ENCODE data around the gene SLC9A9. TPM values are rescaled to one million over a fixed set of nuclear protein-coding genes. Genes with fewer than 3 reads are reported as not detected.

Gene SLC9A9
- total and polyA plus RNA-seq, 10 of the 15 experiments (the other 5 are each of a cell fraction or from before 2014, with no cell fraction given), result 3.5 to 14.2 (median 9.3) TPM

DNA sequence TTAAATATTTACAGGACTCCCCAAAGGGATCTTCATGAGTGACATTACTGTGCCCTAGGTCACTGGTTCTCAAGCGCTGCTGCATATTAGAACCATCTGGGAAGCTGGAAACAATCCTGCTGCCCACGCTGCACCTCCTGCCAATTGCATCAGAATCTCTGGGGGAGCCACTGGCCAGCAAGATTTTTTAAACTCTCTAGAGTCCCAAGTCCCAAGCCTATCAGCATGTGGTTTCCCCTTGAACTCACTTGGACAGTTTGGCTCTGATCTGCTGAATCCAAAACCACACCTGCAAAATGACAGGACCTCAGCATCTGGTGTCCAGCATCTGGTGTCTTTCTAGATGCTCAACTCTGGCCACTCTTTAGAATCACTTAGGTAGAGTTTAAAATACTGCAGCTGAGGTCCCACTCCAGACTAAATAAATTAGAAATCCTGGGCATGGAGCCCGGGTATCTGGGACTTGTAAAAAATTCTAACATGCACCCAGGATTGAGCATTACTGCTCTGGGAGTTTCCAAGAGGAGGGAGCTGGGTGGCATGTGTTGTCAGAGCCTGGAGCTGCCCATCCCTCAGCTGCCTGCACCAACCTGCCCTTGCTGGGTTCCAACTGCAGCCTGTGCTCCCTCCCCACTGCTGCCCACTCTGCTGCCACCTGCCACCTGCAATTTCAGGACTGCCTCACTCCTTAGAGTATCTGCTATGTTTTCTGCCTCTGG, 311.3 kb downstream of the SLC9A9 start:
- Histone ChIP-seq H3K27ac (ENCODE audit: control insufficient read depth, insufficient read depth) (peak overlapping the region; percentile 45), H3K4me1 (ENCODE audit: control insufficient read depth, insufficient read depth, low read length) (peaks cover 29% of the 10 kb centered on the region), H3K4me3 (peak overlapping the region; percentile 41; the same call in 1 of the 2 replicates), H3K79me2 (ENCODE audit: control insufficient read depth, insufficient read depth, low read length) (no peaks in the 10 kb centered on the region), H3K27me3 (replicated peaks in 1 of 2; ENCODE audit: control insufficient read depth in 2 of 2, insufficient read depth in 2 of 2, low read length in 1 of 2) (no peaks in the 10 kb centered on the region), H4K20me1 (ENCODE audit: control insufficient read depth, insufficient read depth) (no peaks in the 10 kb centered on the region), H3K36me3 (ENCODE audit: control insufficient read depth in 2 of 2, insufficient read depth in 2 of 2, low read length in 1 of 2) (no peaks in the 10 kb centered on the region), H3K9ac (ENCODE audit: control insufficient read depth, insufficient read depth, low read length) (no peak overlapping the region), H3K9me3 (replicated peaks; ENCODE audit: control insufficient read depth, insufficient read depth, low read length) (no peaks in the 10 kb centered on the region), H2AFZ (ENCODE audit: control insufficient read depth, low read depth, low read length) (no peak overlapping the region), H3K4me2 (ENCODE audit: control insufficient read depth, insufficient read depth) (peak overlapping the region; percentile 73)
- BruUV-seq (replicated peaks), result no TSS peak
- ChIA-PET CTCF (no interaction called here), RAD21 (ENCODE audit: unreplicated experiment) (no interaction called here), POLR2A (no interaction called here), SMC1A (ENCODE audit: uncharacterized antibody, unreplicated experiment) (interaction anchor here (0.6 to 1.1 kb wide), 4 partner anchors 12 to 133 kb away, joined by 3 read pairs; no protein-coding TSS in a partner anchor)
- no peak for FAIRE-seq
- ATAC-seq, result peak; percentile 22
- intact Hi-C loops (cut with micrococcal nuclease; ENCODE audit: unreplicated experiment), result loop anchor here (5.0 to 10.0 kb wide), 3 partner anchors 110 to 412 kb away; no protein-coding TSS in a partner anchor
- WGBS (ENCODE audit: insufficient coverage, insufficient replicate concordance, low lambda C conversion rate, missing lambda C conversion rate), result 72% methylated on average over 3 of the region's 3 CpGs
- TF ChIP-seq CREB1 (IDR thresholded peaks at IDR 0.05; ENCODE audit: low read depth) (no peak), RCOR1 (conservative IDR thresholded peaks at IDR 0.05; ENCODE audit: low read depth, low read length) (no peak), NR2C2 (IDR thresholded peaks at IDR 0.05; ENCODE audit: borderline replicate concordance, control insufficient read depth, insufficient read length, low read depth) (no peak), EED (IDR thresholded peaks at IDR 0.05; ENCODE audit: low read depth) (0 out of 2 replicates have a peak, but pooled peaks have one; percentile 20), GABPA (IDR thresholded peaks at IDR 0.05; ENCODE audit: low read depth) (no peak), CEBPB (IDR thresholded peaks at IDR 0.05; ENCODE audit: borderline replicate concordance in 1 of 2, low read depth in 2 of 2, low read length in 2 of 2) (no peak), NFIC (IDR thresholded peaks at IDR 0.05; ENCODE audit: low read depth, low read length) (no peak), TBL1XR1 (IDR thresholded peaks at IDR 0.05; ENCODE audit: low read depth, low read length) (no peak), RUNX3 (IDR thresholded peaks at IDR 0.05; ENCODE audit: low read length) (peak; percentile 33; the same call in 1 of the 2 replicates), CBX5 (IDR thresholded peaks at IDR 0.05; ENCODE audit: low read depth) (0 out of 2 replicates have a peak, but pooled peaks have one; percentile 37)
- TF ChIP-seq, protein P1, sequence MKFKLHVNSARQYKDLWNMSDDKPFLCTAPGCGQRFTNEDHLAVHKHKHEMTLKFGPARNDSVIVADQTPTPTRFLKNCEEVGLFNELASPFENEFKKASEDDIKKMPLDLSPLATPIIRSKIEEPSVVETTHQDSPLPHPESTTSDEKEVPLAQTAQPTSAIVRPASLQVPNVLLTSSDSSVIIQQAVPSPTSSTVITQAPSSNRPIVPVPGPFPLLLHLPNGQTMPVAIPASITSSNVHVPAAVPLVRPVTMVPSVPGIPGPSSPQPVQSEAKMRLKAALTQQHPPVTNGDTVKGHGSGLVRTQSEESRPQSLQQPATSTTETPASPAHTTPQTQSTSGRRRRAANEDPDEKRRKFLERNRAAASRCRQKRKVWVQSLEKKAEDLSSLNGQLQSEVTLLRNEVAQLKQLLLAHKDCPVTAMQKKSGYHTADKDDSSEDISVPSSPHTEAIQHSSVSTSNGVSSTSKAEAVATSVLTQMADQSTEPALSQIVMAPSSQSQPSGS (IDR thresholded peaks at IDR 0.05; ENCODE audit: low read length), result no peak
- in situ Hi-C loops (cut with MboI), result no loop called here
- DNase-seq (ENCODE audit: low read depth, low spot score), result no peak
